MV-4-11 (cell line): ENCODE results near the gene EXD3.
"Not testable (repeated sequence)": the region's sequence is repeated elsewhere in the genome, so short reads cannot be mapped to it uniquely, and the experiment has no call there.

Experiments
- DNase-seq: peaks from one replicate; lab custom pipeline; 2025; lab: John Stamatoyannopoulos, UW

EXD3 gene

GRCh38 chr9:137379761-137380161 is 43.2 kb downstream of the EXD3 start:
- DNase-seq = no peak

- not testable (repeated sequence) for DNase-seq
Measured at GRCh38 chr9:137378688-137379410, 44.1 kb downstream of the EXD3 start.

GRCh38 chr9:137376386-137376785 is 46.6 kb downstream of the EXD3 start:
- no peak for DNase-seq

GRCh38 chr9:137375321-137376058 is 47.5 kb downstream of the EXD3 start:
- no peak for DNase-seq

- no peak for DNase-seq
Measured at GRCh38 chr9:137374131-137374845, 48.7 kb downstream of the EXD3 start.

GRCh38 chr9:137373611-137373980 is 49.4 kb downstream of the EXD3 start:
- DNase-seq = no peak

GRCh38 chr9:137372693-137373610 is 50.0 kb downstream of the EXD3 start:
- DNase-seq = no peak

- no peak for DNase-seq
Measured at GRCh38 chr9:137371946-137372651, 50.9 kb downstream of the EXD3 start.

GRCh38 chr9:137371521-137371941 is 51.4 kb downstream of the EXD3 start:
- DNase-seq = no peak

- no peak for DNase-seq
Measured at GRCh38 chr9:137370865-137371520, 52.0 kb downstream of the EXD3 start.

- no peak for DNase-seq
Measured at GRCh38 chr9:137369911-137370764, 52.8 kb downstream of the EXD3 start.

- DNase-seq = no peak
Measured at GRCh38 chr9:137369061-137369787, 53.7 kb downstream of the EXD3 start.

GRCh38 chr9:137368431-137369035 is 54.4 kb downstream of the EXD3 start:
- DNase-seq = no peak

- no peak for DNase-seq
Measured at GRCh38 chr9:137367506-137368430, 55.2 kb downstream of the EXD3 start.

- DNase-seq = no peak
Measured at GRCh38 chr9:137366891-137367381, 56.0 kb downstream of the EXD3 start.

- no peak for DNase-seq
Measured at GRCh38 chr9:137366445-137366810, 56.5 kb downstream of the EXD3 start.
